BJ (cell line): ENCODE data around the gene PUM1. TPM values are rescaled to one million over a fixed set of nuclear protein-coding genes. Genes with fewer than 3 reads are reported as not detected.

ENCODE experiments used
- CTCF ChIA-PET: fragments of 350-600 bp; formaldehyde crosslinking; extraction: SDS; loops from one replicate; lab custom pipeline; 2021; ENCODE audit warnings: antibody characterized with exemption, inconsistent platforms; lab: Yijun Ruan, JAX
- POLR2A ChIA-PET: fragments of 300-600 bp; sonication (Branson Sonifier 250); formaldehyde crosslinking; extraction: SDS; loops from one replicate; lab custom pipeline; 2021; ENCODE audit warnings: antibody characterized with exemption; lab: Charles Lee
- DNase-seq: peaks from one replicate; pipeline ENCODE4 v3.0.0-alpha.2; 2011; ENCODE audit warnings: low read depth
- H3K27me3 ChIP-seq: 2 replicates; pipeline ENCODE4 v1.6.0; 2011; ENCODE audit warnings: low read length; ENCODE audit not compliant: control insufficient read depth, insufficient read depth
- H3K36me3 ChIP-seq: 2 replicates; pipeline ENCODE4 v1.5.1; 2011; ENCODE audit warnings: low read length; ENCODE audit not compliant: control insufficient read depth, insufficient read depth
- H3K4me3 ChIP-seq: 2 replicates; pipeline ENCODE4 v1.5.1; 2011; ENCODE audit warnings: low read depth, mild to moderate bottlenecking, control low read depth, low read length
- CTCF ChIP-seq: IDR thresholded peaks from 2 replicates; pipeline ENCODE4 v1.5.1; 2011; ENCODE audit warnings: low read depth, mild to moderate bottlenecking, control low read depth, inconsistent platforms, low read length, moderate library complexity; ENCODE audit not compliant: insufficient read depth
- polyA plus RNA-seq: library from polyadenylated mRNA; depleted of rRNA; stranded (reverse); fragments of >200 nt; gene quantifications from 2 replicates; pipeline ENCODE4 v1.2.3, GENCODE V29; 2011

PUM1 gene
- polyA plus RNA-seq, 1 experiment = 66.9 TPM

- ChIA-PET CTCF (no interaction called here), POLR2A (no interaction called here)
- Histone ChIP-seq H3K27me3 (no peaks in the 10 kb centered on the region), H3K36me3 (peaks cover 4% of the 10 kb centered on the region; the same call in 1 of the 2 replicates), H3K4me3 (no peak overlapping the region)
- DNase-seq = no peak
- no peak for TF ChIP-seq CTCF
Observed at GRCh38 chr1:30995990-30996612, 69.4 kb downstream of the PUM1 start.

- Histone ChIP-seq H3K4me3 (no peak overlapping the region), H3K27me3 (no peaks in the 10 kb centered on the region), H3K36me3 (peaks cover 4% of the 10 kb centered on the region; the same call in 1 of the 2 replicates)
- ChIA-PET POLR2A (interaction anchor here (0.6 kb wide), 1 partner anchor 9 kb away, joined by 5 read pairs; no protein-coding TSS in a partner anchor), CTCF (interaction anchor here (0.8 kb wide), 2 partner anchors 14 to 15 kb away, joined by 3 read pairs; no protein-coding TSS in a partner anchor)
- no peak for DNase-seq
- no peak for TF ChIP-seq CTCF
Observed at GRCh38 chr1:30991862-30992606, 73.5 kb downstream of the PUM1 start.

GRCh38 chr1:30990591-30990990 is 74.9 kb downstream of the PUM1 start:
- DNase-seq = no peak
- POLR2A ChIA-PET = interaction anchor here (0.7 kb wide), 1 partner anchor 80 kb away, joined by 3 read pairs; no protein-coding TSS in a partner anchor

GRCh38 chr1:30988045-30988444 is 77.5 kb downstream of the PUM1 start:
- Histone ChIP-seq H3K36me3 (0 out of 2 replicates have a peak, but pooled peaks cover 2% of the 10 kb centered on the region), H3K4me3 (no peak overlapping the region), H3K27me3 (no peaks in the 10 kb centered on the region)
- ChIA-PET CTCF (no interaction called here), POLR2A (interaction anchor here (1.6 kb wide), 1 partner anchor 20 kb away, joined by 3 read pairs; no protein-coding TSS in a partner anchor)
- no peak for DNase-seq
- no peak for TF ChIP-seq CTCF

More at GRCh38 chr1:30990591-30990990, 74.9 kb downstream of the PUM1 start:
- CTCF ChIA-PET = interaction anchor here (0.5 to 0.7 kb wide), 3 partner anchors 13 to 174 kb away, joined by 3 to 4 read pairs (median 3); no protein-coding TSS in a partner anchor
- no peak overlapping the region for H3K4me3 ChIP-seq
- H3K27me3 ChIP-seq = no peaks in the 10 kb centered on the region
- TF ChIP-seq CTCF = no peak
- H3K36me3 ChIP-seq = 0 out of 2 replicates have a peak, but pooled peaks cover 2% of the 10 kb centered on the region

- ChIA-PET CTCF (interaction anchor here (1.1 kb wide), 2 partner anchors 14 to 169 kb away, joined by 3 read pairs; no protein-coding TSS in a partner anchor), POLR2A (interaction anchor here (1.6 kb wide), 1 partner anchor 21 kb away, joined by 3 read pairs; no protein-coding TSS in a partner anchor)
- no peaks in the 10 kb centered on the region for H3K27me3 ChIP-seq
- no peaks in the 10 kb centered on the region for H3K36me3 ChIP-seq
- TF ChIP-seq CTCF = no peak
- no peak for DNase-seq
- no peak overlapping the region for H3K4me3 ChIP-seq
Observed at GRCh38 chr1:30986755-30987154, 78.8 kb downstream of the PUM1 start.
